Smooth muscle cell (in vitro differentiated cells): ENCODE results near the gene ARHGEF33. TPM values are rescaled to one million over a fixed set of nuclear protein-coding genes. Genes with fewer than 3 reads are reported as not detected.

ENCODE experiments used
- DNase-seq: peaks from one replicate; lab custom pipeline; 2025; ENCODE audit not compliant: unreplicated experiment; lab: John Stamatoyannopoulos, UW
- H2AFZ ChIP-seq: fragments of 200-600 bp; sonication (generic); 2 replicates; pipeline ENCODE4 v1.6.0; 2016; ENCODE audit warnings: antibody characterized with exemption, low read depth, mild to moderate bottlenecking
- H3F3A ChIP-seq: fragments of 200-600 bp; sonication (generic); 2 replicates; pipeline ENCODE4 v1.6.0; 2017; ENCODE audit warnings: antibody characterized with exemption, low read depth
- H3K27ac ChIP-seq: fragments of 200-600 bp; sonication (generic); 2 replicates; pipeline ENCODE4 v1.5.1; 2016; ENCODE audit warnings: low read depth, mild to moderate bottlenecking
- H3K27me3 ChIP-seq: fragments of 200-600 bp; sonication (generic); 2 replicates; pipeline ENCODE4 v1.6.1; 2016; ENCODE audit warnings: low read depth, mild to moderate bottlenecking
- H3K36me3 ChIP-seq: fragments of 200-600 bp; sonication (generic); 2 replicates; pipeline ENCODE4 v1.5.1; 2016; ENCODE audit warnings: low read depth
- H3K4me1 ChIP-seq: fragments of 200-600 bp; sonication (generic); 2 replicates; pipeline ENCODE4 v1.5.1; 2016; ENCODE audit warnings: low read depth
- H3K4me2 ChIP-seq: fragments of 200-600 bp; sonication (generic); 2 replicates; pipeline ENCODE4 v1.6.0; 2016; ENCODE audit warnings: mild to moderate bottlenecking
- H3K4me3 ChIP-seq: fragments of 200-600 bp; sonication (generic); 2 replicates; pipeline ENCODE4 v1.5.1; 2016; ENCODE audit warnings: mild to moderate bottlenecking
- H3K79me2 ChIP-seq: fragments of 200-600 bp; sonication (generic); 2 replicates; pipeline ENCODE4 v1.6.0; 2016; ENCODE audit warnings: low read depth, mild to moderate bottlenecking
- H3K9ac ChIP-seq: fragments of 200-600 bp; sonication (generic); 2 replicates; pipeline ENCODE4 v1.6.0; 2016; ENCODE audit warnings: low read depth
- H3K9me3 ChIP-seq: fragments of 200-600 bp; sonication (generic); replicated peaks from 2 replicates; pipeline ENCODE4 v1.5.1; 2016; ENCODE audit warnings: low read depth
- H4K20me1 ChIP-seq: fragments of 200-600 bp; sonication (generic); 2 replicates; pipeline ENCODE4 v1.6.0; 2016; ENCODE audit warnings: low read depth
- CTCF ChIP-seq: fragments of 200-600 bp; sonication (generic); IDR thresholded peaks from 2 replicates; pipeline ENCODE4 v1.5.1; 2017; ENCODE audit warnings: borderline replicate concordance, mild to moderate bottlenecking, antibody characterized with exemption; ENCODE audit not compliant: insufficient read depth, poor library complexity, severe bottlenecking
- WGBS: methylation state at CpG from one replicate; pipeline ENCODE4 v1.1.7; 2016; ENCODE audit warnings: low lambda C conversion rate; 5-methylcytosine and 5-hydroxymethylcytosine counted together
- polyA plus RNA-seq: library from polyadenylated mRNA; unstranded; fragments of >200 nt; fragmentation: Nextera tagmentation; extraction: Ambion mirVana; gene quantifications from 2 replicates; pipeline ENCODE4 v1.2.1, GENCODE V29; 2016
- total RNA-seq: library from RNA; depleted of rRNA; stranded (reverse); fragments of >200 nt; gene quantifications from 2 replicates; pipeline ENCODE4 v1.2.3, GENCODE V29; 2014

The ARHGEF33 gene
- total and polyA plus RNA-seq, 2 experiments from 2014 or later = 0.40 to 1.4 TPM

GRCh38 chr2:38975042-38975441 is 85.4 kb downstream of the ARHGEF33 start:
- no peak for TF ChIP-seq CTCF

GRCh38 chr2:38977047-38977446 is 87.4 kb downstream of the ARHGEF33 start:
- no peaks in the 10 kb centered on the region for H3K9me3 ChIP-seq
- no peak overlapping the region for H2AFZ ChIP-seq
- H3K36me3 ChIP-seq = no peaks in the 10 kb centered on the region
- H3K4me2 ChIP-seq = no peak overlapping the region
- H3F3A ChIP-seq = peaks cover 7% of the 10 kb centered on the region
- H3K4me1 ChIP-seq = no peaks in the 10 kb centered on the region
- WGBS = 98% methylated on average over 3 of the region's 3 CpGs
- no peaks in the 10 kb centered on the region for H4K20me1 ChIP-seq
- H3K27me3 ChIP-seq = no peaks in the 10 kb centered on the region
- H3K27ac ChIP-seq = no peak overlapping the region
- no peak overlapping the region for H3K9ac ChIP-seq
- no peak for DNase-seq
- no peaks in the 10 kb centered on the region for H3K79me2 ChIP-seq
- no peak overlapping the region for H3K4me3 ChIP-seq
- no peak for TF ChIP-seq CTCF

More at GRCh38 chr2:38975042-38975441, 85.4 kb downstream of the ARHGEF33 start:
- Histone ChIP-seq H3K27ac (no peak overlapping the region), H3K36me3 (no peaks in the 10 kb centered on the region), H3F3A (no peaks in the 10 kb centered on the region), H3K4me1 (no peaks in the 10 kb centered on the region), H3K79me2 (no peaks in the 10 kb centered on the region), H3K9ac (no peak overlapping the region), H2AFZ (no peak overlapping the region), H3K9me3 (no peaks in the 10 kb centered on the region), H4K20me1 (no peaks in the 10 kb centered on the region), H3K27me3 (no peaks in the 10 kb centered on the region), H3K4me3 (no peak overlapping the region), H3K4me2 (no peak overlapping the region)
- 90% methylated on average over 6 of the region's 6 CpGs for WGBS
- no peak for DNase-seq

- no peaks in the 10 kb centered on the region for H3K36me3 ChIP-seq
- WGBS = 21% methylated on average over 5 of the region's 5 CpGs
- no peaks in the 10 kb centered on the region for H3K4me1 ChIP-seq
- H3K4me2 ChIP-seq = no peak overlapping the region
- no peaks in the 10 kb centered on the region for H3K79me2 ChIP-seq
- no peak overlapping the region for H3K27ac ChIP-seq
- H3K9me3 ChIP-seq = no peaks in the 10 kb centered on the region
- no peaks in the 10 kb centered on the region for H3K27me3 ChIP-seq
- H2AFZ ChIP-seq = no peak overlapping the region
- no peak for DNase-seq
- H3K9ac ChIP-seq = no peak overlapping the region
- no peak for TF ChIP-seq CTCF
- no peaks in the 10 kb centered on the region for H4K20me1 ChIP-seq
- peaks cover 7% of the 10 kb centered on the region for H3F3A ChIP-seq
- no peak overlapping the region for H3K4me3 ChIP-seq
These were observed 88.7 kb downstream of the ARHGEF33 start for GRCh38 chr2:38978296-38978903.

GRCh38 chr2:38978908-38979307 is 89.2 kb downstream of the ARHGEF33 start:
- 78% methylated on average over 3 of the region's 3 CpGs for WGBS
- DNase-seq = no peak
- peaks cover 7% of the 10 kb centered on the region for H3F3A ChIP-seq
- H3K27ac ChIP-seq = no peak overlapping the region
- no peaks in the 10 kb centered on the region for H3K79me2 ChIP-seq
- H3K27me3 ChIP-seq = no peaks in the 10 kb centered on the region
- no peak overlapping the region for H2AFZ ChIP-seq
- H3K4me3 ChIP-seq = no peak overlapping the region
- H3K36me3 ChIP-seq = no peaks in the 10 kb centered on the region
- H3K4me1 ChIP-seq = no peaks in the 10 kb centered on the region
- no peaks in the 10 kb centered on the region for H4K20me1 ChIP-seq
- no peaks in the 10 kb centered on the region for H3K9me3 ChIP-seq
- TF ChIP-seq CTCF = no peak
- no peak overlapping the region for H3K4me2 ChIP-seq
- no peak overlapping the region for H3K9ac ChIP-seq
